SK-N-SH treated with all-trans-retinoic acid at 6 μM for 48 hours (cell line): Measurements from ENCODE around the gene CYP26C1.

ENCODE experiments used
- ATAC-seq: fragments of 200-7000 bp; cut with Tn5 transposase; 3 replicates; pipeline ENCODE4 v1.9.1; 2020; ENCODE audit warnings: mild to moderate bottlenecking, moderate library complexity
- ARNTL ChIP-seq: fragments of 450-650 bp; formaldehyde crosslinking; IDR thresholded peaks from 2 replicates; pipeline ENCODE4 v1.5.0; 2020; ENCODE audit warnings: low read depth, mild to moderate bottlenecking, moderate library complexity, borderline replicate concordance
- BACH2 ChIP-seq: fragments of 250-450 bp; sonication (Bioruptor Pico); IDR thresholded peaks from 2 replicates; pipeline ENCODE4 v1.9.0; 2021; ENCODE audit warnings: mild to moderate bottlenecking, borderline replicate concordance
- CSDC2 ChIP-seq: fragments of 250-450 bp; sonication (Bioruptor Pico); IDR thresholded peaks from 2 replicates; pipeline ENCODE4 v1.5.0; 2020; ENCODE audit warnings: mild to moderate bottlenecking, moderate library complexity
- ESRRG ChIP-seq: fragments of 250-450 bp; sonication (Bioruptor Pico); IDR thresholded peaks from 2 replicates; pipeline ENCODE4 v1.6.1; 2021; ENCODE audit warnings: mild to moderate bottlenecking
- GLIS3 ChIP-seq: fragments of 250-450 bp; sonication (Bioruptor Pico); IDR thresholded peaks from 2 replicates; pipeline ENCODE4 v1.5.0; 2020; ENCODE audit warnings: mild to moderate bottlenecking, moderate library complexity
- ISL1 ChIP-seq: fragments of 250-450 bp; sonication (Bioruptor Pico); IDR thresholded peaks from 2 replicates; pipeline ENCODE4 v2.1.2; 2022; ENCODE audit warnings: mild to moderate bottlenecking, moderate library complexity
- OSR1 ChIP-seq: fragments of 250-450 bp; sonication (Bioruptor Pico); IDR thresholded peaks from 2 replicates; pipeline ENCODE4 v1.8.0; 2022; ENCODE audit warnings: moderate library complexity, mild to moderate bottlenecking, inconsistent platforms
- PPARA ChIP-seq: fragments of 250-450 bp; sonication (Bioruptor Pico); IDR thresholded peaks from 2 replicates; pipeline ENCODE4 v1.5.0; 2020; ENCODE audit warnings: mild to moderate bottlenecking, borderline replicate concordance
- RARB ChIP-seq: fragments of 250-450 bp; sonication (Bioruptor Pico); IDR thresholded peaks from 2 replicates; pipeline ENCODE4 v1.8.0; 2021; ENCODE audit warnings: mild to moderate bottlenecking, moderate library complexity
- SNAI2 ChIP-seq: fragments of 250-450 bp; sonication (Bioruptor Pico); IDR thresholded peaks from 2 replicates; pipeline ENCODE4 v1.5.0; 2020; ENCODE audit warnings: mild to moderate bottlenecking, moderate library complexity
- TCF4 ChIP-seq: fragments of 250-450 bp; sonication (Bioruptor Pico); IDR thresholded peaks from 2 replicates; pipeline ENCODE4 v1.8.0; 2021; ENCODE audit warnings: mild to moderate bottlenecking, moderate library complexity, borderline replicate concordance
- TOX ChIP-seq: fragments of 250-450 bp; sonication (Bioruptor Pico); IDR thresholded peaks from 2 replicates; pipeline ENCODE4 v1.8.0; 2021; ENCODE audit warnings: mild to moderate bottlenecking, moderate library complexity, borderline replicate concordance
- ZC3H10 ChIP-seq: fragments of 250-450 bp; sonication (Bioruptor Pico); IDR thresholded peaks from 2 replicates; pipeline ENCODE4 v1.5.1; 2021; ENCODE audit warnings: mild to moderate bottlenecking, moderate library complexity
- ZFP3 ChIP-seq: fragments of 250-450 bp; sonication (Bioruptor Pico); IDR thresholded peaks from 2 replicates; pipeline ENCODE4 v1.5.0; 2020; ENCODE audit warnings: mild to moderate bottlenecking, moderate library complexity
- ZNF565 ChIP-seq: fragments of 450-650 bp; formaldehyde crosslinking; conservative IDR thresholded peaks from 2 replicates; pipeline ENCODE4 v1.5.0; 2020; ENCODE audit warnings: low read depth, mild to moderate bottlenecking, moderate library complexity
- ZNF8 ChIP-seq: fragments of 450-650 bp; formaldehyde crosslinking; IDR thresholded peaks from 2 replicates; pipeline ENCODE4 v1.5.0; 2020; ENCODE audit warnings: mild to moderate bottlenecking, moderate library complexity
- TF ChIP-seq, protein P1 (sequence below): fragments of 250-450 bp; sonication (Bioruptor Pico); IDR thresholded peaks from 2 replicates; pipeline ENCODE4 v1.5.0; 2020; ENCODE audit warnings: mild to moderate bottlenecking, moderate library complexity
- TF ChIP-seq, protein P2 (sequence below): fragments of 250-450 bp; sonication (Bioruptor Pico); IDR thresholded peaks from 2 replicates; pipeline ENCODE4 v1.5.1; 2020; ENCODE audit warnings: low read depth, mild to moderate bottlenecking, moderate library complexity
- TF ChIP-seq, protein P3 (sequence below): fragments of 250-450 bp; sonication (Bioruptor Pico); IDR thresholded peaks from 2 replicates; pipeline ENCODE4 v1.8.0; 2021; ENCODE audit warnings: low read depth, mild to moderate bottlenecking, moderate library complexity, borderline replicate concordance
- TF ChIP-seq, protein P4 (sequence below): fragments of 250-450 bp; sonication (Bioruptor Pico); IDR thresholded peaks from 2 replicates; pipeline ENCODE4 v1.5.1; 2021; ENCODE audit warnings: mild to moderate bottlenecking, moderate library complexity

The CYP26C1 gene

DNA sequence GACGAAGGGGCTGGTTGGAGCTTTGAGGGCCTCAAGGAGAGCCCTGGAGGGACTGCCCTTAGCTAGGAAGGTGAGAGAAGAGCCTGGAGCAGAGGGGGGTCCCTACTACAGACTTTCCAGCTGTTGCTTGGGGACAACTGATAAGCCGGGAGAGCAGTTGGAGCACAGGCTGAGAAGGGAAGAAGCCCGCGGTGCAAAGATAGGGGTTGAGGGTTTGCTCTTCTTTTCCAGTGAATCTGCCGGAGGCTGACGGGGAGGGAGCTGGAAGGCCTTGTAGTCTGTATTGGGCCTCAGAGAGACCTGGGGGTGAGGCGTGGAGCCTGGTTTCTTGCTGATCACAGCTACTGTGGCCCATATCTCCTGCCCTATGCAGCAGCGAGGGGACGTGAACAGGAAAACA, 36.8 kb downstream of the CYP26C1 start:
- TF ChIP-seq GLIS3 (CRISPR knock-in tag) = no peak
- TF ChIP-seq ZNF565 = no peak
- no peak for TF ChIP-seq ZC3H10 (CRISPR knock-in tag)
- TF ChIP-seq, protein P1, sequence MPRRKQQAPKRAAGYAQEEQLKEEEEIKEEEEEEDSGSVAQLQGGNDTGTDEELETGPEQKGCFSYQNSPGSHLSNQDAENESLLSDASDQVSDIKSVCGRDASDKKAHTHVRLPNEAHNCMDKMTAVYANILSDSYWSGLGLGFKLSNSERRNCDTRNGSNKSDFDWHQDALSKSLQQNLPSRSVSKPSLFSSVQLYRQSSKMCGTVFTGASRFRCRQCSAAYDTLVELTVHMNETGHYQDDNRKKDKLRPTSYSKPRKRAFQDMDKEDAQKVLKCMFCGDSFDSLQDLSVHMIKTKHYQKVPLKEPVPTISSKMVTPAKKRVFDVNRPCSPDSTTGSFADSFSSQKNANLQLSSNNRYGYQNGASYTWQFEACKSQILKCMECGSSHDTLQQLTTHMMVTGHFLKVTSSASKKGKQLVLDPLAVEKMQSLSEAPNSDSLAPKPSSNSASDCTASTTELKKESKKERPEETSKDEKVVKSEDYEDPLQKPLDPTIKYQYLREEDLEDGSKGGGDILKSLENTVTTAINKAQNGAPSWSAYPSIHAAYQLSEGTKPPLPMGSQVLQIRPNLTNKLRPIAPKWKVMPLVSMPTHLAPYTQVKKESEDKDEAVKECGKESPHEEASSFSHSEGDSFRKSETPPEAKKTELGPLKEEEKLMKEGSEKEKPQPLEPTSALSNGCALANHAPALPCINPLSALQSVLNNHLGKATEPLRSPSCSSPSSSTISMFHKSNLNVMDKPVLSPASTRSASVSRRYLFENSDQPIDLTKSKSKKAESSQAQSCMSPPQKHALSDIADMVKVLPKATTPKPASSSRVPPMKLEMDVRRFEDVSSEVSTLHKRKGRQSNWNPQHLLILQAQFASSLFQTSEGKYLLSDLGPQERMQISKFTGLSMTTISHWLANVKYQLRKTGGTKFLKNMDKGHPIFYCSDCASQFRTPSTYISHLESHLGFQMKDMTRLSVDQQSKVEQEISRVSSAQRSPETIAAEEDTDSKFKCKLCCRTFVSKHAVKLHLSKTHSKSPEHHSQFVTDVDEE (CRISPR knock-in tag) = no peak
- no peak for TF ChIP-seq ZNF8 (CRISPR knock-in tag)
- no peak for TF ChIP-seq PPARA (CRISPR knock-in tag)
- no peak for TF ChIP-seq BACH2
- no peak for TF ChIP-seq ARNTL (CRISPR knock-in tag)
- TF ChIP-seq, protein P2, sequence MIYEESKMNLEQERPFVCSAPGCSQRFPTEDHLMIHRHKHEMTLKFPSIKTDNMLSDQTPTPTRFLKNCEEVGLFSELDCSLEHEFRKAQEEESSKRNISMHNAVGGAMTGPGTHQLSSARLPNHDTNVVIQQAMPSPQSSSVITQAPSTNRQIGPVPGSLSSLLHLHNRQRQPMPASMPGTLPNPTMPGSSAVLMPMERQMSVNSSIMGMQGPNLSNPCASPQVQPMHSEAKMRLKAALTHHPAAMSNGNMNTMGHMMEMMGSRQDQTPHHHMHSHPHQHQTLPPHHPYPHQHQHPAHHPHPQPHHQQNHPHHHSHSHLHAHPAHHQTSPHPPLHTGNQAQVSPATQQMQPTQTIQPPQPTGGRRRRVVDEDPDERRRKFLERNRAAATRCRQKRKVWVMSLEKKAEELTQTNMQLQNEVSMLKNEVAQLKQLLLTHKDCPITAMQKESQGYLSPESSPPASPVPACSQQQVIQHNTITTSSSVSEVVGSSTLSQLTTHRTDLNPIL = no peak
- no peak for TF ChIP-seq TOX (CRISPR knock-in tag)
- TF ChIP-seq ISL1 (CRISPR knock-in tag) = no peak
- TF ChIP-seq RARB (CRISPR knock-in tag) = no peak
- TF ChIP-seq, protein P3, sequence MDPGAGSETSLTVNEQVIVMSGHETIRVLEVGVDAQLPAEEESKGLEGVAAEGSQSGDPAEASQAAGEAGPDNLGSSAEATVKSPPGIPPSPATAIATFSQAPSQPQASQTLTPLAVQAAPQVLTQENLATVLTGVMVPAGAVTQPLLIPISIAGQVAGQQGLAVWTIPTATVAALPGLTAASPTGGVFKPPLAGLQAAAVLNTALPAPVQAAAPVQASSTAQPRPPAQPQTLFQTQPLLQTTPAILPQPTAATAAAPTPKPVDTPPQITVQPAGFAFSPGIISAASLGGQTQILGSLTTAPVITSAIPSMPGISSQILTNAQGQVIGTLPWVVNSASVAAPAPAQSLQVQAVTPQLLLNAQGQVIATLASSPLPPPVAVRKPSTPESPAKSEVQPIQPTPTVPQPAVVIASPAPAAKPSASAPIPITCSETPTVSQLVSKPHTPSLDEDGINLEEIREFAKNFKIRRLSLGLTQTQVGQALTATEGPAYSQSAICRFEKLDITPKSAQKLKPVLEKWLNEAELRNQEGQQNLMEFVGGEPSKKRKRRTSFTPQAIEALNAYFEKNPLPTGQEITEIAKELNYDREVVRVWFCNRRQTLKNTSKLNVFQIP (CRISPR knock-in tag) = no peak
- no peak for ATAC-seq

DNA sequence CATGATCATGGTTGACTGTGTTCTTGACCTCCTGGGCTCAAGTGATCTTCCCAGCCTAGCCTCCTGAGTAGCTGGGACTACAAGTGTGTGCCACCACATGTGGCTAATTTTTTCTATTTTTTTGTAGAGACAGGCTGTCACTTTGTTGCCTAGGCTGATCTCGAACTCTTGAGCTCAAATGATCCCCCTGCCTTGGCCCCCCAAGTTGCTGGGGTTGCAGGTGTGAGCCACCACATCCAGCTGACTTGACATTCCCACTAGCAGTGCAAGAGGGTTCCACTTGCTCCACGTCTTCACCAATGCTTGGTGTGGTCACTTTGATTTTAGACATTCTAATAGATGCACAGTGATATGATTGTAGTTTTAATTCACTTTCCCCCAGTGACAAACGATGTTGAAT, 38.2 kb downstream of the CYP26C1 start:
- ATAC-seq = no peak
- TF ChIP-seq, protein P1 (CRISPR knock-in tag) = no peak
- no peak for TF ChIP-seq BACH2
- TF ChIP-seq ZFP3 = no peak
- no peak for TF ChIP-seq SNAI2
- TF ChIP-seq, protein P3 (CRISPR knock-in tag) = no peak
- TF ChIP-seq ESRRG (CRISPR knock-in tag) = no peak
- TF ChIP-seq OSR1 (CRISPR knock-in tag) = no peak
- no peak for TF ChIP-seq TOX (CRISPR knock-in tag)
- TF ChIP-seq TCF4 = no peak
- TF ChIP-seq, protein P4, sequence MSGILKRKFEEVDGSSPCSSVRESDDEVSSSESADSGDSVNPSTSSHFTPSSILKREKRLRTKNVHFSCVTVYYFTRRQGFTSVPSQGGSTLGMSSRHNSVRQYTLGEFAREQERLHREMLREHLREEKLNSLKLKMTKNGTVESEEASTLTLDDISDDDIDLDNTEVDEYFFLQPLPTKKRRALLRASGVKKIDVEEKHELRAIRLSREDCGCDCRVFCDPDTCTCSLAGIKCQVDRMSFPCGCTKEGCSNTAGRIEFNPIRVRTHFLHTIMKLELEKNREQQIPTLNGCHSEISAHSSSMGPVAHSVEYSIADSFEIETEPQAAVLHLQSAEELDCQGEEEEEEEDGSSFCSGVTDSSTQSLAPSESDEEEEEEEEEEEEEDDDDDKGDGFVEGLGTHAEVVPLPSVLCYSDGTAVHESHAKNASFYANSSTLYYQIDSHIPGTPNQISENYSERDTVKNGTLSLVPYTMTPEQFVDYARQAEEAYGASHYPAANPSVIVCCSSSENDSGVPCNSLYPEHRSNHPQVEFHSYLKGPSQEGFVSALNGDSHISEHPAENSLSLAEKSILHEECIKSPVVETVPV (CRISPR knock-in tag) = no peak
- no peak for TF ChIP-seq CSDC2 (CRISPR knock-in tag)
- TF ChIP-seq GLIS3 (CRISPR knock-in tag) = no peak
